CD4-positive, alpha-beta T cell (primary cell): ENCODE results near the gene PPIA. TPM values are rescaled to one million over a fixed set of nuclear protein-coding genes. Genes with fewer than 3 reads are reported as not detected.
"Not testable (repeated sequence)": the region's sequence is repeated elsewhere in the genome, so short reads cannot be mapped to it uniquely, and the experiment has no call there.

Experiments used
- ATAC-seq: fragments of 200-7000 bp; cut with Tn5 transposase; one replicate; pipeline ENCODE4 v1.10.0; 2022; ENCODE audit warnings: mild to moderate bottlenecking; ENCODE audit not compliant: poor library complexity
- CTCF ChIA-PET: fragments of 350-600 bp; sonication (Branson Sonifier 250); formaldehyde crosslinking; loops from one replicate; lab custom pipeline; 2021; ENCODE audit warnings: antibody characterized with exemption, inconsistent platforms; lab: Charles Lee
- POLR2A ChIA-PET: fragments of 350-600 bp; sonication (Branson Sonifier 250); formaldehyde crosslinking; loops from one replicate; lab custom pipeline; 2021; ENCODE audit warnings: antibody characterized with exemption, inconsistent platforms; lab: Charles Lee
- DNase-seq, 14 experiments: peaks; one replicate each; pipeline ENCODE4 v3.0.0-alpha.2; 2013 to 2020; ENCODE audit warnings: mixed read lengths in 2 of 14
- H3K27ac ChIP-seq, 2 donors: one replicate each; pipeline versions ENCODE4 v1.5.1 to v1.7.0; 2013; ENCODE audit warnings: low read length in 2 of 2, low read depth in 1 of 2, mild to moderate bottlenecking in 1 of 2
- H3K27me3 ChIP-seq, 2 experiments: 1 replicate in 1 of 2; 2 replicates in 1 of 2; pipeline versions ENCODE4 v1.6.1 to v1.7.0; 2013; ENCODE audit warnings: low read length in 2 of 2, control low read depth in 1 of 2, mild to moderate bottlenecking in 1 of 2, moderate library complexity in 1 of 2; ENCODE audit not compliant: insufficient read depth in 2 of 2, control insufficient read depth in 1 of 2
- H3K36me3 ChIP-seq: one replicate; pipeline ENCODE4 v1.6.1; 2013; ENCODE audit warnings: low read length, control low read depth; ENCODE audit not compliant: insufficient read depth
- H3K4me1 ChIP-seq: one replicate; pipeline ENCODE4 v1.6.1; 2013; ENCODE audit warnings: low read length, control low read depth; ENCODE audit not compliant: insufficient read depth
- H3K4me3 ChIP-seq: one replicate; pipeline ENCODE4 v1.5.1; 2013; ENCODE audit warnings: mild to moderate bottlenecking, low read length, moderate library complexity
- H3K9me3 ChIP-seq, 2 experiments: 1 replicate in 1 of 2; 2 replicates in 1 of 2; pipeline versions ENCODE4 v1.6.1 to v1.7.0; 2013; ENCODE audit warnings: low read length in 2 of 2, mild to moderate bottlenecking in 2 of 2, control low read depth in 1 of 2, moderate library complexity in 1 of 2; ENCODE audit not compliant: control insufficient read depth in 1 of 2, insufficient read depth in 1 of 2
- H3K27ac Mint-ChIP-seq: one replicate; pipeline ENCODE4 v1.8.0; 2020; ENCODE audit warnings: mixed read lengths
- H3K27me3 Mint-ChIP-seq: one replicate; pipeline ENCODE4 v1.8.0; 2021; ENCODE audit warnings: mixed read lengths
- H3K36me3 Mint-ChIP-seq: one replicate; pipeline ENCODE4 v1.8.0; 2021; ENCODE audit warnings: low read depth, mixed read lengths
- H3K4me1 Mint-ChIP-seq: one replicate; pipeline ENCODE4 v1.8.0; 2021; ENCODE audit warnings: low read depth, mixed read lengths
- H3K4me3 Mint-ChIP-seq: one replicate; pipeline ENCODE4 v1.8.0; 2020; ENCODE audit warnings: mild to moderate bottlenecking, mixed read lengths
- H3K9me3 Mint-ChIP-seq: one replicate; pipeline ENCODE4 v1.8.0; 2020; ENCODE audit warnings: mixed read lengths
- CTCF ChIP-seq: fragments of 200-600 bp; IDR thresholded peaks from one replicate; pipeline ENCODE4 v1.8.0; 2022; ENCODE audit warnings: antibody characterized with exemption, mild to moderate bottlenecking
- intact Hi-C, 2 experiments: fragments of 100-400 bp; cut with DNase I in 1 of 2; cut with micrococcal nuclease in 1 of 2; formaldehyde crosslinking; loops; one replicate each; pipeline versions ENCODE4 v1.15.1 to v1.9.0; 2023 to 2025; cut with DNase I, micrococcal nuclease
- total RNA-seq, 174 experiments: library from RNA in 2 of 174; stranded (reverse) in 2 of 174; gene quantifications; one replicate each; pipeline ENCODE4 v1.2.3 and lab custom pipeline; 2021 to 2026

PPIA gene
- total RNA-seq, 2 experiments from 2014 or later, result 410 to 423 TPM

- CTCF ChIA-PET, result no interaction called here
- POLR2A ChIA-PET, result interaction anchor here (0.5 kb wide), 1 partner anchor 1096 kb away, joined by 3 read pairs; no protein-coding TSS in a partner anchor
Measured at GRCh38 chr7:44783407-44783806, 13.1 kb upstream of the PPIA start.

GRCh38 chr7:44784364-44784763, 12.1 kb upstream of the PPIA start:
- H3K36me3 Mint-ChIP-seq, result no peaks in the 10 kb centered on the region
- H3K4me1 ChIP-seq, result no peaks in the 10 kb centered on the region
- H3K27ac ChIP-seq, result no peak overlapping the region
- no peak for DNase-seq
- no peaks in the 10 kb centered on the region for H3K36me3 ChIP-seq
- H3K4me3 Mint-ChIP-seq, result no peak overlapping the region
- no peaks in the 10 kb centered on the region for H3K4me1 Mint-ChIP-seq
- no peaks in the 10 kb centered on the region for H3K27me3 ChIP-seq
- no peak for TF ChIP-seq CTCF
- intact Hi-C loops, result no loop called here
- H3K9me3 ChIP-seq, result peaks cover 4 to 20% of the 10 kb centered on the region in 2 experiments
- peaks cover 5% of the 10 kb centered on the region for H3K9me3 Mint-ChIP-seq
- H3K4me3 ChIP-seq, result no peak overlapping the region
- ATAC-seq, result no peak
- POLR2A ChIA-PET, result interaction anchor here (0.6 kb wide), 1 partner anchor 243 kb away, joined by 3 read pairs; no protein-coding TSS in a partner anchor
- H3K27me3 Mint-ChIP-seq, result no peaks in the 10 kb centered on the region
- no peak overlapping the region for H3K27ac Mint-ChIP-seq
- CTCF ChIA-PET, result no interaction called here

More at GRCh38 chr7:44783407-44783806, 13.1 kb upstream of the PPIA start:
- DNase-seq (no peak), ATAC-seq (no peak)
- Mint-ChIP-seq H3K4me1 (no peaks in the 10 kb centered on the region), H3K36me3 (no peaks in the 10 kb centered on the region), H3K9me3 (peaks cover 5% of the 10 kb centered on the region), H3K27me3 (no peaks in the 10 kb centered on the region), H3K27ac (no peak overlapping the region), H3K4me3 (no peak overlapping the region)
- intact Hi-C loops, result no loop called here
- Histone ChIP-seq H3K27me3 (no peaks in the 10 kb centered on the region), H3K9me3 (peaks cover 4 to 20% of the 10 kb centered on the region in 2 experiments), H3K4me1 (no peaks in the 10 kb centered on the region), H3K4me3 (no peak overlapping the region), H3K36me3 (no peaks in the 10 kb centered on the region), H3K27ac (no peak overlapping the region)
- TF ChIP-seq CTCF, result no peak

- intact Hi-C loops, H3K27me3 Mint-ChIP-seq, DNase-seq, CTCF ChIA-PET, ATAC-seq, H3K4me1 ChIP-seq, H3K36me3 Mint-ChIP-seq, H3K9me3 Mint-ChIP-seq, H3K27me3 ChIP-seq, POLR2A ChIA-PET, H3K4me3 ChIP-seq, H3K27ac ChIP-seq, H3K36me3 ChIP-seq, H3K4me3 Mint-ChIP-seq, H3K4me1 Mint-ChIP-seq, H3K27ac Mint-ChIP-seq: not testable (repeated sequence)
- H3K9me3 ChIP-seq, result peaks cover 4 to 20% of the 10 kb centered on the region in 2 experiments
Measured at GRCh38 chr7:44785218-44785617, 11.3 kb upstream of the PPIA start.

GRCh38 chr7:44787041-44787440, 9.4 kb upstream of the PPIA start:
- Mint-ChIP-seq H3K9me3 (peaks cover 5% of the 10 kb centered on the region), H3K4me1 (no peaks in the 10 kb centered on the region), H3K36me3 (no peaks in the 10 kb centered on the region), H3K27me3 (no peaks in the 10 kb centered on the region), H3K4me3 (no peak overlapping the region), H3K27ac (no peak overlapping the region)
- no peak for TF ChIP-seq CTCF
- ATAC-seq (no peak), DNase-seq (no peak)
- Histone ChIP-seq H3K36me3 (no peaks in the 10 kb centered on the region), H3K27ac (no peak overlapping the region), H3K9me3 (peaks cover 4 to 20% of the 10 kb centered on the region in 2 experiments), H3K4me3 (no peak overlapping the region), H3K27me3 (no peaks in the 10 kb centered on the region), H3K4me1 (no peaks in the 10 kb centered on the region)
- CTCF ChIA-PET, result no interaction called here
- POLR2A ChIA-PET, result no interaction called here
- intact Hi-C loops, result no loop called here
